HepG2 (cell line): Measurements from ENCODE around the gene SLC9B2. TPM values are rescaled to one million over a fixed set of nuclear protein-coding genes. Genes with fewer than 3 reads are reported as not detected.

Experiments used
- ARNT2 ChIP-seq: sonication (generic); formaldehyde crosslinking; IDR thresholded peaks from 2 replicates; pipeline ENCODE4 v1.8.0; 2022; ENCODE audit warnings: mild to moderate bottlenecking, low read depth, missing genetic modification reagents, moderate library complexity
- CAMTA2 ChIP-seq: sonication (generic); formaldehyde crosslinking; IDR thresholded peaks from 2 replicates; pipeline ENCODE4 v1.4.0; 2020; ENCODE audit warnings: mild to moderate bottlenecking, missing genetic modification reagents, borderline replicate concordance
- ERF ChIP-seq: IDR thresholded peaks from 2 replicates; pipeline ENCODE4 v1.6.1; 2018; ENCODE audit warnings: missing biosample characterization, missing genetic modification reagents
- HMG20B ChIP-seq: conservative IDR thresholded peaks from 2 replicates; pipeline ENCODE4 v1.6.1; 2016; ENCODE audit warnings: missing genetic modification reagents, missing compliant biosample characterization
- HNF4A ChIP-seq: sonication (generic); formaldehyde crosslinking; IDR thresholded peaks from 2 replicates; pipeline ENCODE4 v1.4.0; 2020; ENCODE audit warnings: missing genetic modification reagents
- RBFOX2 ChIP-seq: fragments of 200-400 bp; formaldehyde crosslinking; IDR thresholded peaks from 2 replicates; pipeline ENCODE4 v1.6.1; 2017; ENCODE audit warnings: low read depth, mild to moderate bottlenecking, low read length
- RFXANK ChIP-seq: IDR thresholded peaks from 2 replicates; pipeline ENCODE4 v1.6.1; 2016
- SATB2 ChIP-seq: sonication (generic); formaldehyde crosslinking; IDR thresholded peaks from 2 replicates; pipeline ENCODE4 v1.5.0; 2020; ENCODE audit warnings: missing genetic modification reagents
- SNRNP70 ChIP-seq: fragments of 200-400 bp; formaldehyde crosslinking; IDR thresholded peaks from 2 replicates; pipeline ENCODE4 v1.6.1; 2017; ENCODE audit warnings: mild to moderate bottlenecking, low read depth, low read length, moderate library complexity
- ZFX ChIP-seq: sonication (generic); formaldehyde crosslinking; IDR thresholded peaks from 2 replicates; pipeline ENCODE4 v1.4.0; 2020; ENCODE audit warnings: mild to moderate bottlenecking, low read depth, missing genetic modification reagents, moderate library complexity
- ZFYVE20 ChIP-seq: sonication (generic); formaldehyde crosslinking; IDR thresholded peaks from 2 replicates; pipeline ENCODE4 v1.8.0; 2023; ENCODE audit warnings: low read depth, mild to moderate bottlenecking, moderate library complexity, missing genetic modification reagents, borderline replicate concordance
- ZNF205 ChIP-seq: IDR thresholded peaks from 2 replicates; pipeline ENCODE4 v1.6.1; 2018; ENCODE audit warnings: missing biosample characterization, missing genetic modification reagents
- ZNF468 ChIP-seq: sonication (generic); formaldehyde crosslinking; IDR thresholded peaks from 2 replicates; pipeline ENCODE4 v1.8.0; 2022; ENCODE audit warnings: mild to moderate bottlenecking, moderate library complexity, missing genetic modification reagents
- ZNF530 ChIP-seq: sonication (generic); formaldehyde crosslinking; IDR thresholded peaks from 2 replicates; pipeline ENCODE4 v1.5.0; 2020; ENCODE audit warnings: low read depth, mild to moderate bottlenecking, missing genetic modification reagents
- ZNF547 ChIP-seq: sonication (generic); formaldehyde crosslinking; IDR thresholded peaks from 2 replicates; pipeline ENCODE4 v1.5.1; 2020; ENCODE audit warnings: mild to moderate bottlenecking, missing genetic modification reagents
- ZNF564 ChIP-seq: sonication (generic); formaldehyde crosslinking; IDR thresholded peaks from 2 replicates; pipeline ENCODE4 v1.8.1; 2023; ENCODE audit warnings: mild to moderate bottlenecking, missing genetic modification reagents
- polyA plus RNA-seq, 8 experiments: library from polyadenylated mRNA; depleted of rRNA in 3 of 8; stranded (reverse) in 7 of 8; unstranded in 1 of 8; fragments of >200 nt; fragmentation: Illumina TruSeq in 4 of 8; extraction: Trizol in 4 of 8; gene quantifications; 2 replicates each; pipeline versions ENCODE4 v1.2.1 to v1.2.3, GENCODE V29; 2011 to 2016; ENCODE audit warnings: low read depth in 4 of 8, missing spikeins in 1 of 8, mixed read lengths in 1 of 8; ENCODE audit not compliant: insufficient read depth in 1 of 8
- total RNA-seq, 5 experiments: library from RNA; depleted of rRNA; stranded (reverse); fragments of >200 nt; fragmentation: Illumina TruSeq; extraction: Trizol; gene quantifications; 2 replicates each; pipeline ENCODE4 v1.2.3, GENCODE V29; 2016; ENCODE audit warnings: low read depth in 1 of 5
- TF ChIP-seq, protein P1 (sequence below): sonication (generic); formaldehyde crosslinking; IDR thresholded peaks from 2 replicates; pipeline ENCODE4 v1.4.0; 2020; ENCODE audit warnings: missing genetic modification reagents
- TF ChIP-seq, protein P2 (sequence below): sonication (generic); formaldehyde crosslinking; IDR thresholded peaks from 2 replicates; pipeline ENCODE4 v1.5.1; 2020; ENCODE audit warnings: missing genetic modification reagents, mild to moderate bottlenecking, borderline replicate concordance
- TF ChIP-seq, protein P3 (sequence below): sonication (generic); formaldehyde crosslinking; IDR thresholded peaks from 2 replicates; pipeline ENCODE4 v1.4.0; 2020; ENCODE audit warnings: missing genetic modification reagents
- TF ChIP-seq, protein P4 (sequence below): sonication (generic); formaldehyde crosslinking; conservative IDR thresholded peaks from 2 replicates; pipeline ENCODE4 v1.8.0; 2022; ENCODE audit warnings: missing genetic modification reagents
- TF ChIP-seq, protein P5 (sequence below): IDR thresholded peaks from 2 replicates; pipeline ENCODE4 v1.6.1; 2016

Gene SLC9B2
- total and polyA plus RNA-seq, 2 of the 13 experiments (the other 11 are each of a cell fraction or from before 2014, with no cell fraction given) = 23.5 to 38.5 TPM

DNA sequence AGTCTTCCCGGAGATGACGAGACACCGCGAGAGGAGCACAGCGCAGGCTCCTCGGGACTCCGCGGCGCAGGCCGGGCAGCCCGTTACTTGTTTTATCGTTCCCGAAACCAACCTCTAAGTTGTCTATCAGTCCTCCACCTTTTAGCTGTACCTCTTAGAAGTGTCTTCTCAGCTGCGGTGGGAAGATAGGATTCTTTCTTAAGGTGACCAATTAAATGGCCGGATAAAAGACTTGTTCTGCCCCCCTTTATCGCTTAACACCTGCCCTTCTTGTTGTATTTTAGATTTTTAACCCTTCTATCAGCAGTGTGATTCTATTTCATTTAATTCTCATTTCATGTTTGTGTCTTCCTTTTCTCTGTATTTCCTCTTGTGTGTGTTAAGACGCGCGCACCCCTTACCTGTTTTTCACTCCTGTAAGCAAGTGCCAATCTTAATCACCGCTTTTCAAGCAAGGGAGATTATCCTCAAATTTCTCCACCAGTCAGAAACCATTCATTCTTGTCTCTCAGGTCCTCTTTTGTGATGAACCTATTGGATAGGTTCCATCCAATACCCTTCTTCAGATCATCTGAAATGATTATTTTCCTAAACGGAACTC lies at the start of gene SLC9B2 (continued):
- TF ChIP-seq ZFYVE20 = no peak
- TF ChIP-seq, protein P1, sequence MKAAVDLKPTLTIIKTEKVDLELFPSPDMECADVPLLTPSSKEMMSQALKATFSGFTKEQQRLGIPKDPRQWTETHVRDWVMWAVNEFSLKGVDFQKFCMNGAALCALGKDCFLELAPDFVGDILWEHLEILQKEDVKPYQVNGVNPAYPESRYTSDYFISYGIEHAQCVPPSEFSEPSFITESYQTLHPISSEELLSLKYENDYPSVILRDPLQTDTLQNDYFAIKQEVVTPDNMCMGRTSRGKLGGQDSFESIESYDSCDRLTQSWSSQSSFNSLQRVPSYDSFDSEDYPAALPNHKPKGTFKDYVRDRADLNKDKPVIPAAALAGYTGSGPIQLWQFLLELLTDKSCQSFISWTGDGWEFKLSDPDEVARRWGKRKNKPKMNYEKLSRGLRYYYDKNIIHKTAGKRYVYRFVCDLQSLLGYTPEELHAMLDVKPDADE (CRISPR knock-in tag) = no peak
- 0 out of 2 replicates have a peak, but pooled peaks have one; percentile 9 for TF ChIP-seq ERF (CRISPR knock-in tag)
- 0 out of 2 replicates have a peak, but pooled peaks have one; percentile 23 for TF ChIP-seq ZNF564
- no peak; the same call in 1 of the 2 replicates for TF ChIP-seq ZFX (CRISPR knock-in tag)
- TF ChIP-seq, protein P2, sequence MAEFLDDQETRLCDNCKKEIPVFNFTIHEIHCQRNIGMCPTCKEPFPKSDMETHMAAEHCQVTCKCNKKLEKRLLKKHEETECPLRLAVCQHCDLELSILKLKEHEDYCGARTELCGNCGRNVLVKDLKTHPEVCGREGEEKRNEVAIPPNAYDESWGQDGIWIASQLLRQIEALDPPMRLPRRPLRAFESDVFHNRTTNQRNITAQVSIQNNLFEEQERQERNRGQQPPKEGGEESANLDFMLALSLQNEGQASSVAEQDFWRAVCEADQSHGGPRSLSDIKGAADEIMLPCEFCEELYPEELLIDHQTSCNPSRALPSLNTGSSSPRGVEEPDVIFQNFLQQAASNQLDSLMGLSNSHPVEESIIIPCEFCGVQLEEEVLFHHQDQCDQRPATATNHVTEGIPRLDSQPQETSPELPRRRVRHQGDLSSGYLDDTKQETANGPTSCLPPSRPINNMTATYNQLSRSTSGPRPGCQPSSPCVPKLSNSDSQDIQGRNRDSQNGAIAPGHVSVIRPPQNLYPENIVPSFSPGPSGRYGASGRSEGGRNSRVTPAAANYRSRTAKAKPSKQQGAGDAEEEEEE (CRISPR knock-in tag) = no peak
- 0 out of 2 replicates have a peak, but pooled peaks have one; percentile 1 for TF ChIP-seq ARNT2 (CRISPR knock-in tag)
- TF ChIP-seq, protein P3, sequence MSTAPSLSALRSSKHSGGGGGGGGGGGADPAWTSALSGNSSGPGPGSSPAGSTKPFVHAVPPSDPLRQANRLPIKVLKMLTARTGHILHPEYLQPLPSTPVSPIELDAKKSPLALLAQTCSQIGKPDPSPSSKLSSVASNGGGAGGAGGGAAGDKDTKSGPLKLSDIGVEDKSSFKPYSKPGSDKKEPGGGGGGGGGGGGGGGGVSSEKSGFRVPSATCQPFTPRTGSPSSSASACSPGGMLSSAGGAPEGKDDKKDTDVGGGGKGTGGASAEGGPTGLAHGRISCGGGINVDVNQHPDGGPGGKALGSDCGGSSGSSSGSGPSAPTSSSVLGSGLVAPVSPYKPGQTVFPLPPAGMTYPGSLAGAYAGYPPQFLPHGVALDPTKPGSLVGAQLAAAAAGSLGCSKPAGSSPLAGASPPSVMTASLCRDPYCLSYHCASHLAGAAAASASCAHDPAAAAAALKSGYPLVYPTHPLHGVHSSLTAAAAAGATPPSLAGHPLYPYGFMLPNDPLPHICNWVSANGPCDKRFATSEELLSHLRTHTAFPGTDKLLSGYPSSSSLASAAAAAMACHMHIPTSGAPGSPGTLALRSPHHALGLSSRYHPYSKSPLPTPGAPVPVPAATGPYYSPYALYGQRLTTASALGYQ (CRISPR knock-in tag) = no peak
- TF ChIP-seq RBFOX2 = peak; percentile 67; the same call in 1 of the 2 replicates
- TF ChIP-seq HMG20B (CRISPR knock-in tag) = no peak
- TF ChIP-seq ZNF547 (CRISPR knock-in tag) = no peak
- TF ChIP-seq RFXANK (CRISPR knock-in tag) = no peak
- TF ChIP-seq, protein P4, sequence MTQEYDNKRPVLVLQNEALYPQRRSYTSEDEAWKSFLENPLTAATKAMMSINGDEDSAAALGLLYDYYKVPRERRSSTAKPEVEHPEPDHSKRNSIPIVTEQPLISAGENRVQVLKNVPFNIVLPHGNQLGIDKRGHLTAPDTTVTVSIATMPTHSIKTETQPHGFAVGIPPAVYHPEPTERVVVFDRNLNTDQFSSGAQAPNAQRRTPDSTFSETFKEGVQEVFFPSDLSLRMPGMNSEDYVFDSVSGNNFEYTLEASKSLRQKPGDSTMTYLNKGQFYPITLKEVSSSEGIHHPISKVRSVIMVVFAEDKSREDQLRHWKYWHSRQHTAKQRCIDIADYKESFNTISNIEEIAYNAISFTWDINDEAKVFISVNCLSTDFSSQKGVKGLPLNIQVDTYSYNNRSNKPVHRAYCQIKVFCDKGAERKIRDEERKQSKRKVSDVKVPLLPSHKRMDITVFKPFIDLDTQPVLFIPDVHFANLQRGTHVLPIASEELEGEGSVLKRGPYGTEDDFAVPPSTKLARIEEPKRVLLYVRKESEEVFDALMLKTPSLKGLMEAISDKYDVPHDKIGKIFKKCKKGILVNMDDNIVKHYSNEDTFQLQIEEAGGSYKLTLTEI (CRISPR knock-in tag) = no peak
- TF ChIP-seq CAMTA2 = no peak
- no peak for TF ChIP-seq SNRNP70
- TF ChIP-seq ZNF205 (CRISPR knock-in tag) = no peak
- TF ChIP-seq SATB2 (CRISPR knock-in tag) = no peak
- no peak for TF ChIP-seq ZNF468 (CRISPR knock-in tag)
- TF ChIP-seq, protein P5, sequence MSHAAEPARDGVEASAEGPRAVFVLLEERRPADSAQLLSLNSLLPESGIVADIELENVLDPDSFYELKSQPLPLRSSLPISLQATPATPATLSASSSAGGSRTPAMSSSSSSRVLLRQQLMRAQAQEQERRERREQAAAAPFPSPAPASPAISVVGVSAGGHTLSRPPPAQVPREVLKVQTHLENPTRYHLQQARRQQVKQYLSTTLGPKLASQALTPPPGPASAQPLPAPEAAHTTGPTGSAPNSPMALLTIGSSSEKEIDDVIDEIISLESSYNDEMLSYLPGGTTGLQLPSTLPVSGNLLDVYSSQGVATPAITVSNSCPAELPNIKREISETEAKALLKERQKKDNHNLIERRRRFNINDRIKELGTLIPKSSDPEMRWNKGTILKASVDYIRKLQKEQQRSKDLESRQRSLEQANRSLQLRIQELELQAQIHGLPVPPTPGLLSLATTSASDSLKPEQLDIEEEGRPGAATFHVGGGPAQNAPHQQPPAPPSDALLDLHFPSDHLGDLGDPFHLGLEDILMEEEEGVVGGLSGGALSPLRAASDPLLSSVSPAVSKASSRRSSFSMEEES (CRISPR knock-in tag) = no peak
- TF ChIP-seq HNF4A (CRISPR knock-in tag) = no peak
- TF ChIP-seq ZNF530 (CRISPR knock-in tag) = no peak
